ENCODE data around the gene SCUBE1. TPM values are rescaled to one million over a fixed set of nuclear protein-coding genes. Genes with fewer than 3 reads are reported as not detected.

The SCUBE1 gene
- polyA plus RNA-seq, 1 of the 3 experiments (the other 2 are of a cell fraction), result 0.56 TPM

GRCh38 chr22:43344520-43344787, 1.3 kb upstream of the SCUBE1 start:
- Histone ChIP-seq H2AFZ (ENCODE audit: low read depth) (no peak overlapping the region), H3F3A (replicated peaks; ENCODE audit: insufficient read depth) (no peaks in the 10 kb centered on the region), H3K4me3 (ENCODE audit: low read depth in 2 of 2, low read length in 1 of 2) (no peak overlapping the region), H3K9ac (no peak overlapping the region), H3K4me2 (no peak overlapping the region), H3K27me3 (ENCODE audit: insufficient read depth) (no peaks in the 10 kb centered on the region), H3K79me2 (ENCODE audit: insufficient read depth) (no peaks in the 10 kb centered on the region), H3K27ac (ENCODE audit: low read depth in 2 of 2, low read length in 1 of 2) (no peak overlapping the region), H3K9me2 (no peaks in the 10 kb centered on the region), H3K9me3 (no peaks in the 10 kb centered on the region), H3K36me3 (replicated peaks in 1 of 2; ENCODE audit: control insufficient read depth in 1 of 2, insufficient read depth in 2 of 2, low read length in 1 of 2) (no peaks in the 10 kb centered on the region), H4K20me1 (ENCODE audit: insufficient read depth) (no peaks in the 10 kb centered on the region), H3K4me1 (ENCODE audit: control insufficient read depth in 1 of 2, insufficient read depth in 2 of 2, low read depth in 1 of 2, low read length in 1 of 2) (peaks cover 0 to 6% of the 10 kb centered on the region in 2 experiments; a peak in 1 of 4 replicates)
- ChIA-PET POLR2A (interaction anchor here (0.7 kb wide), 2 partner anchors 57 to 71 kb away, joined by 3 to 4 read pairs; no protein-coding TSS in a partner anchor), CTCF (interaction anchor here (0.6 to 5.6 kb wide), 8 partner anchors 10 to 1201 kb away, joined by 3 to 207 read pairs (median 14); no protein-coding TSS in a partner anchor)
- WGBS (ENCODE audit: low lambda C conversion rate), result 84% methylated on average over 6 of the region's 6 CpGs
- no peak for DNase-seq
- no peak for TF ChIP-seq TAF1 (IDR thresholded peaks at IDR 0.05; ENCODE audit: borderline replicate concordance, low read depth, low read length)
- no peak for TF ChIP-seq RXRA (IDR thresholded peaks at IDR 0.05; ENCODE audit: borderline replicate concordance, low read depth)
- no peak for TF ChIP-seq IRF3 (IDR thresholded peaks at IDR 0.05; ENCODE audit: low read depth, low read length)
- TF ChIP-seq RFX5 (IDR thresholded peaks at IDR 0.05; ENCODE audit: low read length), result no peak
- TF ChIP-seq EP300 (IDR thresholded peaks at IDR 0.05; ENCODE audit: borderline replicate concordance in 1 of 2, low read depth in 1 of 2, low read length in 1 of 2), result no peak
- no peak for TF ChIP-seq USF1 (IDR thresholded peaks at IDR 0.05; ENCODE audit: borderline replicate concordance, low read depth)
- TF ChIP-seq JUND (IDR thresholded peaks at IDR 0.05), result no peak
- no peak for TF ChIP-seq NRF1 (IDR thresholded peaks at IDR 0.05; ENCODE audit: low read depth, low read length)
- TF ChIP-seq TCF12 (IDR thresholded peaks at IDR 0.05), result no peak
- TF ChIP-seq SMC3 (IDR thresholded peaks at IDR 0.05; ENCODE audit: low read depth, low read length), result no peak
- TF ChIP-seq EZH2phosphoT487 (IDR thresholded peaks at IDR 0.05; ENCODE audit: borderline replicate concordance, low read depth), result no peak
- TF ChIP-seq, protein P1, sequence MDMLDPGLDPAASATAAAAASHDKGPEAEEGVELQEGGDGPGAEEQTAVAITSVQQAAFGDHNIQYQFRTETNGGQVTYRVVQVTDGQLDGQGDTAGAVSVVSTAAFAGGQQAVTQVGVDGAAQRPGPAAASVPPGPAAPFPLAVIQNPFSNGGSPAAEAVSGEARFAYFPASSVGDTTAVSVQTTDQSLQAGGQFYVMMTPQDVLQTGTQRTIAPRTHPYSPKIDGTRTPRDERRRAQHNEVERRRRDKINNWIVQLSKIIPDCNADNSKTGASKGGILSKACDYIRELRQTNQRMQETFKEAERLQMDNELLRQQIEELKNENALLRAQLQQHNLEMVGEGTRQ (IDR thresholded peaks at IDR 0.05; ENCODE audit: borderline replicate concordance, low read depth, low read length), result no peak
- no peak for TF ChIP-seq POLR2AphosphoS5 (IDR thresholded peaks at IDR 0.05; ENCODE audit: low read depth, low read length)
- TF ChIP-seq RCOR1 (IDR thresholded peaks at IDR 0.05; ENCODE audit: low read length), result no peak
- no peak for TF ChIP-seq FOSL2 (IDR thresholded peaks at IDR 0.05; ENCODE audit: borderline replicate concordance, low read depth)
- TF ChIP-seq MXI1 (IDR thresholded peaks at IDR 0.05; ENCODE audit: low read depth, low read length), result no peak
- TF ChIP-seq TEAD4 (IDR thresholded peaks at IDR 0.05; ENCODE audit: borderline replicate concordance, insufficient read depth), result no peak
- TF ChIP-seq MAX (IDR thresholded peaks at IDR 0.05; ENCODE audit: low read depth), result no peak

All from SK-N-SH (cell line).